GM23338 (cell line): Measurements from ENCODE around the gene RPL22. TPM values are rescaled to one million over a fixed set of nuclear protein-coding genes. Genes with fewer than 3 reads are reported as not detected.

ENCODE experiments used
- ATAC-seq: fragments of 200-7000 bp; cut with Tn5 transposase; 3 replicates; pipeline ENCODE4 v1.9.1; 2020
- DNase-seq: peaks from one replicate; pipeline ENCODE4 v3.0.0-alpha.2; 2015; ENCODE audit warnings: low spot score
- H2AFZ ChIP-seq: fragments of 200-600 bp; sonication (generic); 2 replicates; pipeline ENCODE4 v1.8.0; 2016; ENCODE audit warnings: antibody characterized with exemption, mild to moderate bottlenecking, moderate library complexity
- H3F3A ChIP-seq: fragments of 200-600 bp; sonication (generic); replicated peaks from 2 replicates; pipeline ENCODE4 v1.8.0; 2017; ENCODE audit warnings: antibody characterized with exemption, mixed run types, low read depth
- H3K27ac ChIP-seq: fragments of 200-600 bp; sonication (generic); 2 replicates; pipeline ENCODE4 v1.6.1; 2016; ENCODE audit warnings: low read depth
- H3K27me3 ChIP-seq: fragments of 200-600 bp; sonication (generic); 2 replicates; pipeline ENCODE4 v1.8.0; 2016; ENCODE audit warnings: mild to moderate bottlenecking, mixed run types, moderate library complexity; ENCODE audit not compliant: insufficient read depth
- H3K36me3 ChIP-seq: fragments of 200-600 bp; sonication (generic); 2 replicates; pipeline ENCODE4 v1.8.0; 2016; ENCODE audit warnings: mild to moderate bottlenecking; ENCODE audit not compliant: insufficient read depth
- H3K4me1 ChIP-seq: fragments of 200-600 bp; sonication (generic); 2 replicates; pipeline ENCODE4 v1.8.0; 2016; ENCODE audit warnings: mild to moderate bottlenecking, moderate library complexity; ENCODE audit not compliant: insufficient read depth
- H3K4me2 ChIP-seq: fragments of 200-600 bp; sonication (generic); 2 replicates; pipeline ENCODE4 v1.7.1; 2017; ENCODE audit warnings: mixed run types
- H3K4me3 ChIP-seq: fragments of 200-600 bp; sonication (generic); 2 replicates; pipeline ENCODE4 v1.6.1; 2016; ENCODE audit warnings: mixed run types
- H3K79me2 ChIP-seq: fragments of 200-600 bp; sonication (generic); replicated peaks from 2 replicates; pipeline ENCODE4 v1.8.0; 2017; ENCODE audit warnings: mild to moderate bottlenecking; ENCODE audit not compliant: insufficient read depth
- H3K9me2 ChIP-seq: fragments of 200-600 bp; sonication (generic); 2 replicates; pipeline ENCODE4 v1.8.0; 2017; ENCODE audit not compliant: insufficient read depth
- H4K20me1 ChIP-seq: fragments of 200-600 bp; sonication (generic); replicated peaks from 2 replicates; pipeline ENCODE4 v1.8.0; 2017; ENCODE audit warnings: mild to moderate bottlenecking; ENCODE audit not compliant: insufficient read depth
- H3K27ac Mint-ChIP-seq: 2 replicates; pipeline ENCODE4 v1.8.0; 2020; ENCODE audit warnings: inconsistent platforms, mild to moderate bottlenecking, moderate library complexity, mixed read lengths
- H3K27me3 Mint-ChIP-seq: 3 replicates; pipeline ENCODE4 v1.8.0; 2022; ENCODE audit warnings: low read depth, mild to moderate bottlenecking, moderate library complexity, mixed read lengths, inconsistent platforms; ENCODE audit not compliant: insufficient read depth, poor library complexity
- H3K36me3 Mint-ChIP-seq: 3 replicates; pipeline ENCODE4 v1.8.0; 2021; ENCODE audit warnings: low read depth, mild to moderate bottlenecking, inconsistent platforms, moderate library complexity, mixed read lengths
- H3K4me1 Mint-ChIP-seq: 3 replicates; pipeline ENCODE4 v1.8.0; 2020; ENCODE audit warnings: mild to moderate bottlenecking, inconsistent platforms, mixed read lengths
- H3K4me3 Mint-ChIP-seq: 3 replicates; pipeline ENCODE4 v1.8.0; 2021; ENCODE audit warnings: moderate library complexity, mild to moderate bottlenecking, inconsistent platforms, mixed read lengths
- H3K9me3 Mint-ChIP-seq: 3 replicates; pipeline ENCODE4 v1.8.0; 2020; ENCODE audit warnings: moderate library complexity, mild to moderate bottlenecking, inconsistent platforms, mixed read lengths
- CREB1 ChIP-seq: fragments of 250-450 bp; sonication (Bioruptor Pico); IDR thresholded peaks from 2 replicates; pipeline ENCODE4 v1.5.0; 2020; ENCODE audit warnings: low read depth, mild to moderate bottlenecking, moderate library complexity
- EZH2 ChIP-seq: fragments of 200-600 bp; sonication (generic); IDR thresholded peaks from one replicate; pipeline ENCODE4 v1.8.0; 2017; ENCODE audit warnings: antibody characterized with exemption, mild to moderate bottlenecking, low read depth; ENCODE audit not compliant: unreplicated experiment
- EZH2phosphoT487 ChIP-seq: fragments of 200-600 bp; sonication (generic); IDR thresholded peaks from one replicate; pipeline ENCODE4 v1.8.1; 2018; ENCODE audit warnings: antibody characterized with exemption; ENCODE audit not compliant: unreplicated experiment
- JUNB ChIP-seq: IDR thresholded peaks from one replicate; pipeline ENCODE4 v1.6.1; 2016; ENCODE audit warnings: antibody characterized with exemption; ENCODE audit not compliant: unreplicated experiment
- NANOG ChIP-seq: IDR thresholded peaks from 2 replicates; pipeline ENCODE4 v1.6.1; 2016; ENCODE audit warnings: antibody characterized with exemption, borderline replicate concordance
- POLR2AphosphoS5 ChIP-seq: IDR thresholded peaks from 2 replicates; pipeline ENCODE4 v1.6.1; 2016; ENCODE audit warnings: antibody characterized with exemption, low read depth
- STAT1 ChIP-seq: IDR thresholded peaks from one replicate; pipeline ENCODE4 v1.6.1; 2016; ENCODE audit warnings: antibody characterized with exemption; ENCODE audit not compliant: unreplicated experiment
- ZNF114 ChIP-seq: fragments of 250-450 bp; sonication (Bioruptor Pico); IDR thresholded peaks from 2 replicates; pipeline ENCODE4 v1.5.0; 2020; ENCODE audit warnings: mild to moderate bottlenecking, moderate library complexity
- ZNF331 ChIP-seq: fragments of 250-450 bp; sonication (Bioruptor Pico); IDR thresholded peaks from 2 replicates; pipeline ENCODE4 v1.5.0; 2020; ENCODE audit warnings: low read depth, mild to moderate bottlenecking, moderate library complexity
- polyA plus RNA-seq: library from polyadenylated mRNA; unstranded; fragments of >200 nt; fragmentation: Nextera tagmentation; extraction: Ambion mirVana; gene quantifications from 2 replicates; pipeline ENCODE4 v1.2.1, GENCODE V29; 2016
- total RNA-seq: library from RNA; depleted of rRNA; stranded (reverse); fragments of >200 nt; shearing (Covaris generic); gene quantifications from 2 replicates; pipeline ENCODE4 v1.2.3, GENCODE V29; 2014
- TF ChIP-seq, protein P1 (sequence below): IDR thresholded peaks from one replicate; pipeline ENCODE4 v1.6.1; 2018; ENCODE audit warnings: antibody characterized with exemption; ENCODE audit not compliant: unreplicated experiment
- TF ChIP-seq, protein P2 (sequence below), 2 experiments: fragments of 200-600 bp in 1 of 2; sonication (generic) in 1 of 2; conservative IDR thresholded peaks; 2 replicates each; pipeline versions ENCODE4 v1.5.1 to v1.6.1; 2016 to 2017; ENCODE audit warnings: antibody characterized with exemption in 2 of 2, low read depth in 2 of 2, mild to moderate bottlenecking in 2 of 2, moderate library complexity in 1 of 2
- TF ChIP-seq, protein P3 (sequence below): IDR thresholded peaks from 2 replicates; pipeline ENCODE4 v1.6.1; 2016; ENCODE audit warnings: antibody characterized with exemption
- TF ChIP-seq, protein P4 (sequence below): fragments of 250-450 bp; sonication (Bioruptor Pico); IDR thresholded peaks from 2 replicates; pipeline ENCODE4 v1.5.0; 2020; ENCODE audit warnings: mild to moderate bottlenecking, moderate library complexity

Gene RPL22
- total and polyA plus RNA-seq, 2 experiments from 2014 or later: 145 to 818 TPM

DNA sequence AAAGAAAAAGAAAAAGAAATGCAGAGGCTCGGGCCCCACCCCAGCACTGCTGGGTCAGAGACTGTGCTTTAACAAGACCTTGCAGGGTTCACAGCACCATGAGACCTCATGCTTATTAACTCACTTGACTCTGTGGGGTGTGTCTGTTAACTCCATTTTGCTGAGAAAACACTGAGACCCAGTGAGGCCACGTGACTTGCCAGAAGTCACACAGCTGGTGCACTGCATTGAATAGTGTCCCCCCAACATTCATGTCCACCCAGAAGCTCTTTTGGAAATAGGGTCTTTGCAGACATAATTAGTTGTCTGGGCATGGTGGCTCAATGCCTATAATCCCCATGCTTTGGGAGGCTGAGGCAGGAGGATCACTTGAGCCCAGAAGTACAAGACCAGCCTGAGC lies 59.0 kb downstream of the RPL22 start:
- Histone ChIP-seq H3K4me1 (no peaks in the 10 kb centered on the region), H4K20me1 (no peaks in the 10 kb centered on the region), H2AFZ (no peak overlapping the region), H3K27me3 (no peaks in the 10 kb centered on the region), H3K9me2 (no peaks in the 10 kb centered on the region), H3K4me3 (no peak overlapping the region), H3K27ac (no peak overlapping the region), H3F3A (no peaks in the 10 kb centered on the region), H3K36me3 (no peaks in the 10 kb centered on the region), H3K4me2 (no peak overlapping the region), H3K79me2 (no peaks in the 10 kb centered on the region)
- Mint-ChIP-seq H3K27ac (no peak overlapping the region), H3K4me1 (peaks cover 5% of the 10 kb centered on the region; the same call in 2 of the 3 replicates), H3K27me3 (peaks cover 12% of the 10 kb centered on the region), H3K36me3 (no peaks in the 10 kb centered on the region), H3K9me3 (no peaks in the 10 kb centered on the region; the same call in 2 of the 3 replicates), H3K4me3 (no peak overlapping the region)
- TF ChIP-seq, protein P1, sequence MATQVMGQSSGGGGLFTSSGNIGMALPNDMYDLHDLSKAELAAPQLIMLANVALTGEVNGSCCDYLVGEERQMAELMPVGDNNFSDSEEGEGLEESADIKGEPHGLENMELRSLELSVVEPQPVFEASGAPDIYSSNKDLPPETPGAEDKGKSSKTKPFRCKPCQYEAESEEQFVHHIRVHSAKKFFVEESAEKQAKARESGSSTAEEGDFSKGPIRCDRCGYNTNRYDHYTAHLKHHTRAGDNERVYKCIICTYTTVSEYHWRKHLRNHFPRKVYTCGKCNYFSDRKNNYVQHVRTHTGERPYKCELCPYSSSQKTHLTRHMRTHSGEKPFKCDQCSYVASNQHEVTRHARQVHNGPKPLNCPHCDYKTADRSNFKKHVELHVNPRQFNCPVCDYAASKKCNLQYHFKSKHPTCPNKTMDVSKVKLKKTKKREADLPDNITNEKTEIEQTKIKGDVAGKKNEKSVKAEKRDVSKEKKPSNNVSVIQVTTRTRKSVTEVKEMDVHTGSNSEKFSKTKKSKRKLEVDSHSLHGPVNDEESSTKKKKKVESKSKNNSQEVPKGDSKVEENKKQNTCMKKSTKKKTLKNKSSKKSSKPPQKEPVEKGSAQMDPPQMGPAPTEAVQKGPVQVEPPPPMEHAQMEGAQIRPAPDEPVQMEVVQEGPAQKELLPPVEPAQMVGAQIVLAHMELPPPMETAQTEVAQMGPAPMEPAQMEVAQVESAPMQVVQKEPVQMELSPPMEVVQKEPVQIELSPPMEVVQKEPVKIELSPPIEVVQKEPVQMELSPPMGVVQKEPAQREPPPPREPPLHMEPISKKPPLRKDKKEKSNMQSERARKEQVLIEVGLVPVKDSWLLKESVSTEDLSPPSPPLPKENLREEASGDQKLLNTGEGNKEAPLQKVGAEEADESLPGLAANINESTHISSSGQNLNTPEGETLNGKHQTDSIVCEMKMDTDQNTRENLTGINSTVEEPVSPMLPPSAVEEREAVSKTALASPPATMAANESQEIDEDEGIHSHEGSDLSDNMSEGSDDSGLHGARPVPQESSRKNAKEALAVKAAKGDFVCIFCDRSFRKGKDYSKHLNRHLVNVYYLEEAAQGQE: no peak
- TF ChIP-seq EZH2phosphoT487: no peak
- TF ChIP-seq ZNF331: no peak
- TF ChIP-seq CREB1: no peak
- TF ChIP-seq, protein P2, sequence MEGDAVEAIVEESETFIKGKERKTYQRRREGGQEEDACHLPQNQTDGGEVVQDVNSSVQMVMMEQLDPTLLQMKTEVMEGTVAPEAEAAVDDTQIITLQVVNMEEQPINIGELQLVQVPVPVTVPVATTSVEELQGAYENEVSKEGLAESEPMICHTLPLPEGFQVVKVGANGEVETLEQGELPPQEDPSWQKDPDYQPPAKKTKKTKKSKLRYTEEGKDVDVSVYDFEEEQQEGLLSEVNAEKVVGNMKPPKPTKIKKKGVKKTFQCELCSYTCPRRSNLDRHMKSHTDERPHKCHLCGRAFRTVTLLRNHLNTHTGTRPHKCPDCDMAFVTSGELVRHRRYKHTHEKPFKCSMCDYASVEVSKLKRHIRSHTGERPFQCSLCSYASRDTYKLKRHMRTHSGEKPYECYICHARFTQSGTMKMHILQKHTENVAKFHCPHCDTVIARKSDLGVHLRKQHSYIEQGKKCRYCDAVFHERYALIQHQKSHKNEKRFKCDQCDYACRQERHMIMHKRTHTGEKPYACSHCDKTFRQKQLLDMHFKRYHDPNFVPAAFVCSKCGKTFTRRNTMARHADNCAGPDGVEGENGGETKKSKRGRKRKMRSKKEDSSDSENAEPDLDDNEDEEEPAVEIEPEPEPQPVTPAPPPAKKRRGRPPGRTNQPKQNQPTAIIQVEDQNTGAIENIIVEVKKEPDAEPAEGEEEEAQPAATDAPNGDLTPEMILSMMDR (conservative IDR thresholded peaks at IDR 0.05; ENCODE audit: low read depth in 2 of 2): no peak
- TF ChIP-seq POLR2AphosphoS5: no peak
- no peak for TF ChIP-seq ZNF114 (CRISPR knock-in tag)
- TF ChIP-seq NANOG: no peak
- TF ChIP-seq, protein P3, sequence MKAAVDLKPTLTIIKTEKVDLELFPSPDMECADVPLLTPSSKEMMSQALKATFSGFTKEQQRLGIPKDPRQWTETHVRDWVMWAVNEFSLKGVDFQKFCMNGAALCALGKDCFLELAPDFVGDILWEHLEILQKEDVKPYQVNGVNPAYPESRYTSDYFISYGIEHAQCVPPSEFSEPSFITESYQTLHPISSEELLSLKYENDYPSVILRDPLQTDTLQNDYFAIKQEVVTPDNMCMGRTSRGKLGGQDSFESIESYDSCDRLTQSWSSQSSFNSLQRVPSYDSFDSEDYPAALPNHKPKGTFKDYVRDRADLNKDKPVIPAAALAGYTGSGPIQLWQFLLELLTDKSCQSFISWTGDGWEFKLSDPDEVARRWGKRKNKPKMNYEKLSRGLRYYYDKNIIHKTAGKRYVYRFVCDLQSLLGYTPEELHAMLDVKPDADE: no peak
- TF ChIP-seq, protein P4, sequence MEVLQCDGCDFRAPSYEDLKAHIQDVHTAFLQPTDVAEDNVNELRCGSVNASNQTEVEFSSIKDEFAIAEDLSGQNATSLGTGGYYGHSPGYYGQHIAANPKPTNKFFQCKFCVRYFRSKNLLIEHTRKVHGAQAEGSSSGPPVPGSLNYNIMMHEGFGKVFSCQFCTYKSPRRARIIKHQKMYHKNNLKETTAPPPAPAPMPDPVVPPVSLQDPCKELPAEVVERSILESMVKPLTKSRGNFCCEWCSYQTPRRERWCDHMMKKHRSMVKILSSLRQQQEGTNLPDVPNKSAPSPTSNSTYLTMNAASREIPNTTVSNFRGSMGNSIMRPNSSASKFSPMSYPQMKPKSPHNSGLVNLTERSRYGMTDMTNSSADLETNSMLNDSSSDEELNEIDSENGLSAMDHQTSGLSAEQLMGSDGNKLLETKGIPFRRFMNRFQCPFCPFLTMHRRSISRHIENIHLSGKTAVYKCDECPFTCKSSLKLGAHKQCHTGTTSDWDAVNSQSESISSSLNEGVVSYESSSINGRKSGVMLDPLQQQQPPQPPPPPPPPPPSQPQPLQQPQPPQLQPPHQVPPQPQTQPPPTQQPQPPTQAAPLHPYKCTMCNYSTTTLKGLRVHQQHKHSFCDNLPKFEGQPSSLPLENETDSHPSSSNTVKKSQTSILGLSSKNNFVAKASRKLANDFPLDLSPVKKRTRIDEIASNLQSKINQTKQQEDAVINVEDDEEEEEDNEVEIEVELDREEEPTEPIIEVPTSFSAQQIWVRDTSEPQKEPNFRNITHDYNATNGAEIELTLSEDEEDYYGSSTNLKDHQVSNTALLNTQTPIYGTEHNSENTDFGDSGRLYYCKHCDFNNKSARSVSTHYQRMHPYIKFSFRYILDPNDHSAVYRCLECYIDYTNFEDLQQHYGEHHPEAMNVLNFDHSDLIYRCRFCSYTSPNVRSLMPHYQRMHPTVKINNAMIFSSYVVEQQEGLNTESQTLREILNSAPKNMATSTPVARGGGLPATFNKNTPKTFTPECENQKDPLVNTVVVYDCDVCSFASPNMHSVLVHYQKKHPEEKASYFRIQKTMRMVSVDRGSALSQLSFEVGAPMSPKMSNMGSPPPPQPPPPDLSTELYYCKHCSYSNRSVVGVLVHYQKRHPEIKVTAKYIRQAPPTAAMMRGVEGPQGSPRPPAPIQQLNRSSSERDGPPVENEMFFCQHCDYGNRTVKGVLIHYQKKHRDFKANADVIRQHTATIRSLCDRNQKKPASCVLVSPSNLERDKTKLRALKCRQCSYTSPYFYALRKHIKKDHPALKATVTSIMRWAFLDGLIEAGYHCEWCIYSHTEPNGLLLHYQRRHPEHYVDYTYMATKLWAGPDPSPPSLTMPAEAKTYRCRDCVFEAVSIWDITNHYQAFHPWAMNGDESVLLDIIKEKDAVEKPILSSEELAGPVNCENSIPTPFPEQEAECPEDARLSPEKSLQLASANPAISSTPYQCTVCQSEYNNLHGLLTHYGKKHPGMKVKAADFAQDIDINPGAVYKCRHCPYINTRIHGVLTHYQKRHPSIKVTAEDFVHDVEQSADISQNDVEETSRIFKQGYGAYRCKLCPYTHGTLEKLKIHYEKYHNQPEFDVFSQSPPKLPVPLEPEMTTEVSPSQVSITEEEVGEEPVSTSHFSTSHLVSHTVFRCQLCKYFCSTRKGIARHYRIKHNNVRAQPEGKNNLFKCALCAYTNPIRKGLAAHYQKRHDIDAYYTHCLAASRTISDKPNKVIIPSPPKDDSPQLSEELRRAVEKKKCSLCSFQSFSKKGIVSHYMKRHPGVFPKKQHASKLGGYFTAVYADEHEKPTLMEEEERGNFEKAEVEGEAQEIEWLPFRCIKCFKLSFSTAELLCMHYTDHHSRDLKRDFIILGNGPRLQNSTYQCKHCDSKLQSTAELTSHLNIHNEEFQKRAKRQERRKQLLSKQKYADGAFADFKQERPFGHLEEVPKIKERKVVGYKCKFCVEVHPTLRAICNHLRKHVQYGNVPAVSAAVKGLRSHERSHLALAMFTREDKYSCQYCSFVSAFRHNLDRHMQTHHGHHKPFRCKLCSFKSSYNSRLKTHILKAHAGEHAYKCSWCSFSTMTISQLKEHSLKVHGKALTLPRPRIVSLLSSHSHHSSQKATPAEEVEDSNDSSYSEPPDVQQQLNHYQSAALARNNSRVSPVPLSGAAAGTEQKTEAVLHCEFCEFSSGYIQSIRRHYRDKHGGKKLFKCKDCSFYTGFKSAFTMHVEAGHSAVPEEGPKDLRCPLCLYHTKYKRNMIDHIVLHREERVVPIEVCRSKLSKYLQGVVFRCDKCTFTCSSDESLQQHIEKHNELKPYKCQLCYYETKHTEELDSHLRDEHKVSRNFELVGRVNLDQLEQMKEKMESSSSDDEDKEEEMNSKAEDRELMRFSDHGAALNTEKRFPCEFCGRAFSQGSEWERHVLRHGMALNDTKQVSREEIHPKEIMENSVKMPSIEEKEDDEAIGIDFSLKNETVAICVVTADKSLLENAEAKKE: no peak
- TF ChIP-seq JUNB: no peak
- TF ChIP-seq EZH2: no peak
- no peak for TF ChIP-seq STAT1
- ATAC-seq (no peak), DNase-seq (no peak)
